NCI-H446 (cell line): ENCODE results near the gene UBXN10.

Source experiments
- DNase-seq, 2 experiments: peaks; one replicate each; lab custom pipeline; 2025; lab: John Stamatoyannopoulos, UW

UBXN10 gene

DNA sequence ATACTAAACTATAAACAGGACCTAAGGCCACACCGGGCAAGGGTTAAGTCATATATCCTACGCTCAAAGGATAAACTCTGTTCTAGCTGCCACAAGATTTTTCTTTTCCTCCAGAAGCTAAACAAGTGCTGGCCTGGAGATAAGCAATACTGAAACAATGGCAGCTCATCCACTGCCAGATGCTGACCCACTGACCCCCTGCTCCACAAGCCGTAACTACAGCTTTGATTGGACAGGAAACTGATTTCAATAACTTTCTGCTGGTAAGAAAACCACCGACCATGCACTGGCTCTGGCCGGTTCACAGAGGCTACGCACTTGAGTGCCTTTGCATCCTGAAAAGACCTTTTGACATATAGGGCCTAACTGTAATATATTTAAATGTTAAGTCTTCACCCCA, 51.8 kb downstream of the UBXN10 start:
- DNase-seq: no peak

DNA sequence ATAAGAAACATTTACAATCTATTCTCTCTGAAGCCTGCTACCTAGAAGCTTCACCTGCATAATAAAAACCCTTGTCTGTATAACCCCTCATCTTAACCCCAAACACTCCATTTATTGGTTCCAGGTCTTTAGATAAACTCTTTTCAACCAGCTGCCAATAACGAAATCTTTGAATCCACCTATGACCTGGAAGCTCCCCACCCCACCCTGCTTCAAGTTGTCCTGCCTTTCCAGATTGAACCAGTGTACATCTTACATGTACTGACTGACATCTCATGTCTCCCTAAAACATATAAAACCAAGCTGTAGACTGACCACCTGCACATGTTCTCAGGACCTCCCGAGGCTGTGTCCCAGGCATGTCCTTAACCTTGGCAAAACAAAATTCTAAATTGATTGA, 54.1 kb downstream of the UBXN10 start:
- no peak for DNase-seq

DNA sequence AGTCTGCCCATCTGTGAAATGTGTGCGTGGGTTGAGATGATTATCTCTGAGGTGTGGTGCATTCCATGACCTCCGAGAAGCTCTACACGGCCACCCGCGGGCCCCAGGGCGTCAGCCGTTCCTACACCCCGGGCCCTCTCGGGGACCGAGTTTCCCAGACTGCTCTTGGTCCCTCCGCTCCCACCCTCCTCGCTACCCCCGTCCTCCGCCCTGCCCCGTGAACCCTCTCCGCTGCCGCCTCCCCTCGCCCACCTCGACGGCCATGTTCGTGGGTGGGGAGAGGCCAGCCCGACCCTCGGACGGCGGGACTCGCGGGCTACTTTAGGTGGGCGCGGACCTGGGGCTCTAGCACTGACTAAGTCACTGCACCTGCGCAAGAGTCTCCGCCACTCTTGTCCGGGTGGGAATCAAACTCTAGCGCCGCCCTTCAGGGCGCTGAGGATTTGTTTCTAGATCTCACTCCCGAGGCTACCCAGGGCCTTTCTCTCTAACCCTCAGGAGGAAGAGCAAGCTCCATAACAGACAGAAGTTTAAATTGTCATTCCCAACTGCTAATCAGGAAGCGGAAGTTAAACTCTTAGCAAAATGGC, 57.1 kb downstream of the UBXN10 start:
- DNase-seq: no peak
